Tibial artery (tissue), 4 donors: Measurements from ENCODE around the gene CADPS2.

Experiments
- DNase-seq, 2 donors: peaks; one replicate each; pipeline ENCODE4 v3.0.0-alpha.2; 2019
- H3K27ac ChIP-seq, 2 donors: fragments of 200-600 bp; sonication (generic) in 1 of 2; 1 replicate in 1 of 2; 2 replicates in 1 of 2; pipeline ENCODE4 v1.5.1; 2018 to 2019; ENCODE audit warnings: mild to moderate bottlenecking in 1 of 2
- H3K27me3 ChIP-seq, 2 donors: fragments of 200-600 bp; sonication (generic) in 1 of 2; one replicate each; pipeline versions ENCODE4 v1.5.1 to v1.6.0; 2016 to 2019
- H3K36me3 ChIP-seq, 3 donors: fragments of 200-600 bp; sonication (generic) in 2 of 3; one replicate each; pipeline ENCODE4 v1.5.1; 2016 to 2019; ENCODE audit warnings: mild to moderate bottlenecking in 2 of 3
- H3K4me1 ChIP-seq, 4 donors: fragments of 200-600 bp; sonication (generic) in 2 of 4; 1 replicate in 3 of 4; 2 replicates in 1 of 4; pipeline ENCODE4 v1.5.1; 2016 to 2019
- H3K4me3 ChIP-seq, 2 donors: fragments of 200-600 bp; sonication (generic) in 1 of 2; 1 replicate in 1 of 2; 2 replicates in 1 of 2; pipeline ENCODE4 v1.5.1; 2018 to 2019; ENCODE audit warnings: mild to moderate bottlenecking in 2 of 2
- H3K9me3 ChIP-seq, 3 donors: fragments of 200-600 bp; sonication (generic) in 1 of 3; one replicate each; pipeline ENCODE4 v1.5.1; 2016 to 2019
- CTCF ChIP-seq, 2 experiments: fragments of 200-600 bp in 1 of 2; fragments of 450-650 bp in 1 of 2; IDR thresholded peaks; one replicate each; pipeline ENCODE4 v1.5.1; 2017 to 2019; ENCODE audit warnings: antibody characterized with exemption in 2 of 2, mild to moderate bottlenecking in 1 of 2, moderate library complexity in 1 of 2
- intact Hi-C: fragments of 100-400 bp; cut with DNase I; formaldehyde crosslinking; loops from one replicate; pipeline ENCODE4 v1.15.0; 2023; ENCODE audit warnings: low total_unique reads

Gene CADPS2

GRCh38 chr7:122363144-122363543 lies 523.1 kb downstream of the CADPS2 start:
- Histone ChIP-seq H3K27me3 (no peaks in the 10 kb centered on the region), H3K9me3 (no peaks in the 10 kb centered on the region), H3K27ac (no peak overlapping the region), H3K36me3 (no peaks in the 10 kb centered on the region), H3K4me3 (no peak overlapping the region), H3K4me1 (no peaks in the 10 kb centered on the region)
- no peak for DNase-seq
- no peak for TF ChIP-seq CTCF (IDR thresholded peaks at IDR 0.05)
- intact Hi-C loops: no loop called here

DNA sequence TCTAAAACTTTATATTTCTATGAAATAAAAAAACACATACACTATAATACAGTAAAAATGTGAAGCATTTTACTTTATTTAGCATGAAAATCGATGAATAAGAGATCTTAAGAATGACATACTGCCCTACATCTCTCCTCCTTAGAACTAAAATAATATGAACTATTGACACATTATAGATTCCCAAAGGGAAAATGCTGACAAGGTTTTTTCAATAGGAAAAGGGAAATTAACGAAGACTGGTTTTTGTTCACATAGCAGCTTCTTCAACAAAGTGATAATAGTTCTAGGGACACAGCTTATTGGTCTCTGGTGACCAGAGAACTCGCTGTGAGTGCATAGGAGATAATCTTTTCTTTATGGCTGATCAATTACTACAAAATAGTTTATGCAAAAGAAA lies 523.8 kb downstream of the CADPS2 start:
- intact Hi-C loops: no loop called here

GRCh38 chr7:122354656-122355055 lies 531.6 kb downstream of the CADPS2 start:
- Histone ChIP-seq H3K27me3 (no peaks in the 10 kb centered on the region), H3K27ac (no peak overlapping the region), H3K36me3 (no peaks in the 10 kb centered on the region), H3K4me3 (no peak overlapping the region), H3K4me1 (no peaks in the 10 kb centered on the region), H3K9me3 (no peaks in the 10 kb centered on the region)
- no peak for DNase-seq
- intact Hi-C loops: no loop called here
- TF ChIP-seq CTCF (IDR thresholded peaks at IDR 0.05): no peak

More for the DNA sequence above, 523.8 kb downstream of the CADPS2 start:
- H3K4me3 ChIP-seq: no peak overlapping the region
- no peaks in the 10 kb centered on the region for H3K4me1 ChIP-seq
- no peaks in the 10 kb centered on the region for H3K9me3 ChIP-seq
- DNase-seq: no peak
- no peaks in the 10 kb centered on the region for H3K36me3 ChIP-seq
- no peak overlapping the region for H3K27ac ChIP-seq
- H3K27me3 ChIP-seq: no peaks in the 10 kb centered on the region
- no peak for TF ChIP-seq CTCF (IDR thresholded peaks at IDR 0.05)

DNA sequence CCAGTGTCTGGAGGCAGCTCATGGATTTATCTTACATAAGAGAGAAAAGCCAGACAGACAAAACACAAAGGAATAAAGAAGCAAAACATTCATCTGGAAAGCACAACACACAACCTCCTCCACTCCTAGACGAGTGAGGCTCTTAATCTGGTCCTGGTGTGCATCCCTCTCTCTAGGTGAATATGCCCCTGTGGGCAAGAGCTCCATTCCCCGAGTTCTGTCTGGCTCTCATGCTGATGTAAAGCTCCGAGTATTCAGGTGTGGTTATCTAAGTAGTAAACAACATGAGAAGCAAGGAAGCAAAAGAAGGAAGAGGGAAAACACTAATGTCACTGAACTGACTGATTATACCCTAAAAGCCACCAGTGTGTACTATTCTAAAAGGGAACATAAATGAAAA lies 533.8 kb downstream of the CADPS2 start:
- H3K4me1 ChIP-seq: no peaks in the 10 kb centered on the region
- TF ChIP-seq CTCF (IDR thresholded peaks at IDR 0.05): no peak
- no peak overlapping the region for H3K27ac ChIP-seq
- H3K27me3 ChIP-seq: no peaks in the 10 kb centered on the region
- no peaks in the 10 kb centered on the region for H3K36me3 ChIP-seq
- H3K4me3 ChIP-seq: no peak overlapping the region
- DNase-seq: no peak
- intact Hi-C loops: no loop called here
- no peaks in the 10 kb centered on the region for H3K9me3 ChIP-seq

DNA sequence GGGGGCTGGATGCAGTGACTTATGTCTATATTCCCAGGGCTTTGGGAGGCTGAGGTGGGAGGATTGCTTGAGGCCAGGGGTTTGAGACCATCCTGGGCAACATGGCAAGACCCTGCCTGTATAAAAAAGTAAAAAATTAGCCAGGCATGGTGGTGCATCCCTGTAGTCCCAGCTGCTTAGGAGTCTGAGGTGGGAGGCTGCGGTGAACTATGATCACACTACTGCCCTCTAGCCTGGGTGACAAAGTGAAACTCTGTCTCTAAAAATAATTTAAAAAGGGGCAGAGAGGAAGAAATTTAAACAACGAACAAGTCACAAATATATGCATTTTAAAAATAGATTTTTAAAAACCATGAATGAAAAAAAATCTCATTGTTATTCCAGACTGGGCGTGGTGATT lies 535.6 kb downstream of the CADPS2 start:
- DNase-seq: no peak
- no peak for TF ChIP-seq CTCF (IDR thresholded peaks at IDR 0.05)
- Histone ChIP-seq H3K36me3 (no peaks in the 10 kb centered on the region), H3K27ac (no peak overlapping the region), H3K4me1 (no peaks in the 10 kb centered on the region), H3K27me3 (no peaks in the 10 kb centered on the region), H3K4me3 (no peak overlapping the region), H3K9me3 (no peaks in the 10 kb centered on the region)
- intact Hi-C loops: no loop called here

GRCh38 chr7:122344303-122344620 lies 542.0 kb downstream of the CADPS2 start:
- Histone ChIP-seq H3K36me3 (no peaks in the 10 kb centered on the region), H3K4me1 (no peaks in the 10 kb centered on the region), H3K27ac (no peak overlapping the region), H3K9me3 (no peaks in the 10 kb centered on the region), H3K4me3 (no peak overlapping the region), H3K27me3 (no peaks in the 10 kb centered on the region)
- intact Hi-C loops: no loop called here
- no peak for DNase-seq
- TF ChIP-seq CTCF (IDR thresholded peaks at IDR 0.05): no peak
